Right lobe of liver (tissue), 4 donors: Measurements from ENCODE around the gene NAA60.

ENCODE experiments used
- CTCF ChIP-seq, 4 donors: fragments of 200-600 bp in 3 of 4; fragments of 450-650 bp in 1 of 4; IDR thresholded peaks; one replicate each; pipeline versions ENCODE4 v1.5.1 to v1.8.0; 2016 to 2022; ENCODE audit warnings: antibody characterized with exemption in 4 of 4, mild to moderate bottlenecking in 2 of 4
- POLR2A ChIP-seq: fragments of 450-650 bp; IDR thresholded peaks from one replicate; pipeline ENCODE4 v1.6.1; 2017; ENCODE audit warnings: antibody characterized with exemption, mild to moderate bottlenecking
- donor health status: DM: no; HTN: no; CAD: no.
- donor health status: DM: no; HTN: no; CAD: no.
- donor health status: DM: no; HTN: yes; CAD: no.

DNA sequence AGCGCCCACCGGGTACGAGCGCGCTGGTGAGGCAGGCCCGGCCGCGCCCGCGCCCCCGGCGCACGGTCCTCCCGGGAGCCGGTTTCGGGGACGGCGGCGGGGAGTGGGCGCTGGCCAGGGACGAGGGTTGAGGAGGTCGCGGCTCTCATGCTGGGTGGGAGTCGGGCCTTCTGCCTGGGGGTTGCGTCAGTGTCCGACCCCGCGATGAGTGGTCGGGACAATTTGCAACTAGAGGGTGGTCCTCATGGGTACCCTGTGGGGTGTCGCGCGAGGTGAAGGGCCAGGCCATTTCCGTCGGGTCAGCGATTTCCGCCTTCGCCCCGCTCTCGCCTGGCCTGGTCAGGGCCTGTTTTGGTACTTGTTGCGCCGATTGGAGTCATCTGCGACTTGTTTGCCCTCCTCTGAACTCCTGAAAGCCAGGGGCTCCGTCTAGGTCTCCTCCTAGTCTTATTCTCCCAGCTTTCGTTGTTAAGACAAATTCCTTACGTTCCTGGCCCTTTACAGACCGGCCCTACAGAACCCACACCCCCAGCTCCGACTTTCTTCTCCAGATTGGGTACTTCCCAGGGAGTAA is 14.9 kb downstream of the NAA60 start:
- TF ChIP-seq CTCF (IDR thresholded peaks at IDR 0.05): no peak
- TF ChIP-seq POLR2A: no peak
